A673 (cell line): ENCODE data around the gene SLC25A23.

Source experiments
- EZH2 ChIP-seq: fragments of 200-600 bp; sonication (generic); IDR thresholded peaks from 2 replicates; pipeline ENCODE4 v1.6.1; 2017; ENCODE audit warnings: borderline replicate concordance, low read depth, mild to moderate bottlenecking, mixed read lengths, antibody characterized with exemption, low read length; ENCODE audit not compliant: poor library complexity, severe bottlenecking
- TF ChIP-seq, protein P1 (sequence below): fragments of 300-800, 200-600 bp; sonication (generic); conservative IDR thresholded peaks from 2 replicates; pipeline ENCODE4 v1.5.1; 2017; ENCODE audit warnings: low read depth, mild to moderate bottlenecking, antibody characterized with exemption, low read length, moderate library complexity, mixed read lengths

DNA sequence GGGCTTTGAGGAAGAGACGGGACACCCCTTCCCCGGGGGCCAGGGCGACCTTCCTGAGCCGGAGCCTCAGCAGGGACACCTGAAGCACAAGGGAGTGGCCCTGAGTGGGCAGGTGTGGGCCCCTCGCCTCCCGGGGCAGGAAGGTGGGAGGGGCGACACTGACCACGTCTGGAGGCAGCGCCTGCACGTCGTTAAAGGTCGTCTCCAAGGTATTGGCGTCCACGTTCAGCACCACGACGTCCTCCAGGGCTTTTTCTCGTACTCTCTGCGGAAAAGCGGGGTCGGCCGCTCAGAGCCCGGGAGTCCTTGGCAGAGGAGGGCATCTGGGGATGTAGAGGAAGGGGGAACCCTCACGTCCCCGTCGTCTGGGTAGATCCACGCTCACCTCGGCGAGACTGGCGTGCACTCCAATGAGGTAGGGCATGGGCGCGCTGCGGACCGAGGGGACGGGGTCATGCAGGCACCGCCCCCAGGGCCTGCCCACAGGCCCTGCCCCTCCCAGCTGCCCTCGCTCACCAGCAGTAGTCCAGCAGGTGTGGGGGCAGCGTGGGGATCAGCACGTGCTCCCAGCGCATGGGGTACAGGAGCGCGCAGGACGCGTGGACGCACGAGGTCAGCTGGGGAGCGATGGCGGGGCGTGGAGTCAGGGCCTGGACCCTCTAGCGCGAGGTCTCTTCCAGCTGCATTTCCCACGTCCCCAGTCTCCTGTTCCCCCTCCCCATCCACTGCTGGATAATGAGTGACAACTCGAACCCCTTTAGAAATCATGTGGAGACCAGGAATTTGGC is 15.9 kb upstream of the SLC25A23 start:
- TF ChIP-seq, protein P1, sequence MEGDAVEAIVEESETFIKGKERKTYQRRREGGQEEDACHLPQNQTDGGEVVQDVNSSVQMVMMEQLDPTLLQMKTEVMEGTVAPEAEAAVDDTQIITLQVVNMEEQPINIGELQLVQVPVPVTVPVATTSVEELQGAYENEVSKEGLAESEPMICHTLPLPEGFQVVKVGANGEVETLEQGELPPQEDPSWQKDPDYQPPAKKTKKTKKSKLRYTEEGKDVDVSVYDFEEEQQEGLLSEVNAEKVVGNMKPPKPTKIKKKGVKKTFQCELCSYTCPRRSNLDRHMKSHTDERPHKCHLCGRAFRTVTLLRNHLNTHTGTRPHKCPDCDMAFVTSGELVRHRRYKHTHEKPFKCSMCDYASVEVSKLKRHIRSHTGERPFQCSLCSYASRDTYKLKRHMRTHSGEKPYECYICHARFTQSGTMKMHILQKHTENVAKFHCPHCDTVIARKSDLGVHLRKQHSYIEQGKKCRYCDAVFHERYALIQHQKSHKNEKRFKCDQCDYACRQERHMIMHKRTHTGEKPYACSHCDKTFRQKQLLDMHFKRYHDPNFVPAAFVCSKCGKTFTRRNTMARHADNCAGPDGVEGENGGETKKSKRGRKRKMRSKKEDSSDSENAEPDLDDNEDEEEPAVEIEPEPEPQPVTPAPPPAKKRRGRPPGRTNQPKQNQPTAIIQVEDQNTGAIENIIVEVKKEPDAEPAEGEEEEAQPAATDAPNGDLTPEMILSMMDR, result no peak
- TF ChIP-seq EZH2, result no peak
